Activated naive CD8-positive, alpha-beta T cell treated with anti-CD3 and anti-CD28 coated beads, Interleukin-2, amount 10 ng/mL, durations not matched to agents 7 days and 5 days (primary cell): ENCODE data around the gene CCNY. TPM values are rescaled to one million over a fixed set of nuclear protein-coding genes. Genes with fewer than 3 reads are reported as not detected.

Source experiments
- ATAC-seq: fragments of 150-1000 bp; cut with Tn5 transposase; one replicate; pipeline ENCODE4 v1.10.0; 2021; ENCODE audit warnings: low read depth, moderate library complexity
- POLR2A ChIA-PET: fragments of 350-600 bp; sonication (Branson Sonifier 250); formaldehyde crosslinking; loops from one replicate; lab custom pipeline; 2021; ENCODE audit warnings: antibody characterized with exemption; lab: Charles Lee
- DNase-seq: peaks from one replicate; pipeline ENCODE4 v3.0.0; 2021
- H3K27ac Mint-ChIP-seq: one replicate; pipeline ENCODE4 v1.8.0; 2022; ENCODE audit warnings: mild to moderate bottlenecking, mixed read lengths
- H3K27me3 Mint-ChIP-seq: one replicate; pipeline ENCODE4 v1.8.0; 2022; ENCODE audit warnings: mild to moderate bottlenecking, moderate library complexity, mixed read lengths
- H3K36me3 Mint-ChIP-seq: one replicate; pipeline ENCODE4 v1.8.0; 2021; ENCODE audit warnings: mild to moderate bottlenecking, mixed read lengths
- H3K4me1 Mint-ChIP-seq: one replicate; pipeline ENCODE4 v1.8.0; 2021; ENCODE audit warnings: mixed read lengths
- H3K4me3 Mint-ChIP-seq: one replicate; pipeline ENCODE4 v1.8.0; 2022; ENCODE audit warnings: mild to moderate bottlenecking, moderate library complexity, mixed read lengths
- H3K9me3 Mint-ChIP-seq: one replicate; pipeline ENCODE4 v1.8.0; 2021; ENCODE audit warnings: mixed read lengths
- total RNA-seq, 2 experiments: library from RNA; stranded (reverse); gene quantifications; one replicate each; pipeline ENCODE4 v1.2.3, GENCODE V29; 2021

Gene CCNY
- total RNA-seq, 2 experiments from 2014 or later = 66.6 to 72.2 TPM

DNA sequence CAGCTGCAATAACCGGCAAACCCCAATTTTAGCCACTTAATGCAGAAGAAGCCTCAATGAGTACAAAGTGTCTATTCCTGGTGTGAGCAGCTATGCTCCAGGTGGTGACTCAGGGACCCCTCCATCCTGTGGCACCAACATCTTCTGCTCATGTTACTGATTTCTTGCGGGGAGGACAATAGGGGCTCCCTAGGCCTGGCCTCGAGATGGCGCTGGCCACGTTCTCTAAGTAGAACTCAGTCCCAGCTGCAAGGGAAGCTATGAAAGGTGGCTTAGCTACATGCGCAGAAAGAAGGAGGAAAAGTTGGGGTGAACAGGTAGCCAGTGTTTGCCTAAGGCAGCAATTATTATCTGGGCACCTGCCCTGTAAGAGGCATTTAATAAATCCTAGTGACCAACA, 275.4 kb downstream of the CCNY start:
- H3K27ac Mint-ChIP-seq = no peak overlapping the region
- H3K36me3 Mint-ChIP-seq = no peaks in the 10 kb centered on the region
- H3K9me3 Mint-ChIP-seq = peaks cover 2% of the 10 kb centered on the region
- ATAC-seq (no peak), DNase-seq (no peak)
- H3K4me3 Mint-ChIP-seq = no peak overlapping the region
- H3K4me1 Mint-ChIP-seq = peaks cover 5% of the 10 kb centered on the region
- POLR2A ChIA-PET = interaction anchor here (0.6 kb wide), 1 partner anchor 371 kb away, joined by 5 read pairs; no protein-coding TSS in a partner anchor
- H3K27me3 Mint-ChIP-seq = peaks cover 50% of the 10 kb centered on the region

DNA sequence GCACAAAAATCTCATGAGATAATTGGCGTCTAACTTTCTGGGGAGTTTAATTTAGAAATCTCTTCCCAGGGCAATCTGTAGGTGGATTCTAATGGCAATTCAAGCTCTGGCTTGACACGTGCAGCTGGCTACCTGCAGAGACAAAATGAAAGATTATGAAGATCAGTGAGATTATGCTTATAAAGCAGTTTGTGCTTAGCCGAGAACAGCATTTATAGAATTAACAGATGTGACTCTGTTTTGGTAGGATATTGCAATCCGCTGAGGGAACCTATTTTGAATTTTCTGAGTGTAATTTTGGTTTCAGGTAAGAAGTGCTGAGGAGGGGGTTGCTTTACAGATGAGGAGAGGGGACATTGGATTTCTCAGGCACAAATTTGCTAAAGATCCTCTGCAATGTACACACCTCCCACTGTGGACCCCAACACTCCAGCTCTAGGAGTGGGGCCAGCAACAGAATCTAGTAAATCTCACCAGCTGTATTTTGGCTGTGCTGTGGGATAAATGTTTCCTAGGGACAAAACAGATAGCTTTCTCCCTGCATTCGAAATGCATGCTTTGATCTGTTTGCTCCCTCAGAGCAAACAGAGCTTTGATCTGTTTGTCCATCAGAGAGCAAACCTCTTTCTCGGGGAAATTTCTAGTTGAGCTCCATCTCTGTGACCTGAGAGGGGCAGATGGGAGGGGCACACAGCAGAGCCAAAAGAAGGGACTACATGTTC, 276.2 kb downstream of the CCNY start:
- Mint-ChIP-seq H3K4me3 (no peak overlapping the region), H3K4me1 (peaks cover under 1% of the 10 kb centered on the region), H3K9me3 (peaks cover 2% of the 10 kb centered on the region), H3K36me3 (no peaks in the 10 kb centered on the region), H3K27ac (no peak overlapping the region), H3K27me3 (peaks cover 42% of the 10 kb centered on the region)
- POLR2A ChIA-PET = interaction anchor here (0.6 to 0.7 kb wide), 2 partner anchors 270 to 372 kb away, joined by 3 to 5 read pairs; no protein-coding TSS in a partner anchor
- no peak for DNase-seq
- ATAC-seq = no peak

DNA sequence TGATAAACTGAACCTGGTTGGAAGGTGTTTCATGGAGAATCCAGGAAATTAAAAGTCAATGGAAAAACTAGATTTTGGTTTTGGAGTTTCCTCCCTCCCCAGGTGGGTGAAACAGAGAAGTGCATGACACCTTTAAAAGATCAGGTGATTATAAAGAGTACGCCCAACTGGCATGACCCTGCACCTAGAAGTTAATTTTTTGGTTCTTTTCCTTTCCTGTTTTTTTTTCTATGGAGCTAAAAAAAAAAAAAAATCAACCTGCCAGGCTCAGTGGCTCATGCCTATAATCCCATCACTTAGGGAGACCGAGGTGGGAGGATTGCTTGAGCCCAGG, 276.8 kb downstream of the CCNY start:
- ATAC-seq = no peak
- no peak for DNase-seq
- POLR2A ChIA-PET = interaction anchor here (0.7 kb wide), 1 partner anchor 270 kb away, joined by 3 read pairs; no protein-coding TSS in a partner anchor
- Mint-ChIP-seq H3K27me3 (peaks cover 41% of the 10 kb centered on the region), H3K36me3 (no peaks in the 10 kb centered on the region), H3K4me3 (no peak overlapping the region), H3K9me3 (peaks cover 2% of the 10 kb centered on the region), H3K4me1 (no peaks in the 10 kb centered on the region), H3K27ac (no peak overlapping the region)

DNA sequence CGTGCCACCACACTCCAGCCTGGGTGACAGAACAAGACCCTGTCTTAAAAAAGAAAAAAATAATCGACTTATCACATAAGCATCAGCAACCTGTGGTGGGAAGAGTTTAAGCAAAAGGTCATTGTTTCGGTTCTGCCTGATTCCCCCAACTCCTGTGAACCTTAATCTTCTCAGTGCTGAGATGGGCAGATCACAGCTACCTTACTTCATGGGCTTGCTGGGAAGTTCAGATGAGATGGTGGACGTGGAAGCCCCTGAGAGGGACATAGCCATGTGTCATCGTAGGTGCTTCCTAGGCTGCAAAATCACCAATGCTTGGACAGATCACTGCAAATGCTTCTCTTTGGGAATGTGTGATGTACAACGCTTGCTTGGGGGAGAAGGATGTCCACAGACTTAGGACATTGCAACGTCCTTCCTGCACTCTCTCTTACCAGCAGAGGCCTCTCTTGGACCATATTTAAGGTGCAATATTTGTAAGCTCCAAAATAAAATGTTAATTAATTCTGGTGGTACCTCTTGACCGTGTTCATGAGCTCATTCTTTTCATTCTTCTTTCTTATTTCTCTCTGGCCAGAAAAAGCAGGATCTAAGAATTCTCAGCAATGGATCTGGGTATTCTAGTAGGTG, 277.4 kb downstream of the CCNY start:
- POLR2A ChIA-PET = interaction anchor here (0.7 kb wide), 1 partner anchor 271 kb away, joined by 3 read pairs; no protein-coding TSS in a partner anchor
- H3K27me3 Mint-ChIP-seq = peaks cover 39% of the 10 kb centered on the region

DNA sequence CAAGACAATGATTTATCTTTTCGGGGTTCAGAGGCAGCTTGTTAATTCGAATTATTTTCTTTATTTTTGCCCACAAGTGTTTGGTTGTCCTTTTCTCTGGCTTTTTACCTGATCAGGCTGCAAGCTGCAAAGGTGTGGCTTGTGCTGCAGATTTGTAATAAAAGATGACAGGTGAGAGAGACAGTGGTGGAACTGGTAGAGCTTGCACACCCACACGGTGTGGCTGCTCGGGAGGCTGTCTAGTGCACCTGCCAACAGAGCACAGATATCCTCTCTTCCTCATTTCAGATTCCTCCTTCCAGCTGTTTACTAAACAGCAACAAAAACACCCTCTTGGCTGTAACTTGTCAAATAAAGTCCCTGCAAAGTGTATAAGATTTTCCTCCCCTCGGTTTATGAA, 278.0 kb downstream of the CCNY start:
- no peak for DNase-seq
- Mint-ChIP-seq H3K27me3 (peaks cover 34% of the 10 kb centered on the region), H3K9me3 (peaks cover 2% of the 10 kb centered on the region)

More for the DNA sequence above, 277.4 kb downstream of the CCNY start:
- DNase-seq (no peak), ATAC-seq (no peak)
- H3K27ac Mint-ChIP-seq = no peak overlapping the region
- H3K36me3 Mint-ChIP-seq = no peaks in the 10 kb centered on the region
- H3K4me3 Mint-ChIP-seq = no peak overlapping the region
- peaks cover 2% of the 10 kb centered on the region for H3K9me3 Mint-ChIP-seq
- no peaks in the 10 kb centered on the region for H3K4me1 Mint-ChIP-seq

More for the DNA sequence above, 278.0 kb downstream of the CCNY start:
- no peak for ATAC-seq
- H3K36me3 Mint-ChIP-seq = no peaks in the 10 kb centered on the region
- no peak overlapping the region for H3K27ac Mint-ChIP-seq
- H3K4me3 Mint-ChIP-seq = no peak overlapping the region
- POLR2A ChIA-PET = no interaction called here
- H3K4me1 Mint-ChIP-seq = no peaks in the 10 kb centered on the region

Other genes with a start within 250 kb of the CCNY start
- 10 to 100 TPM; 35.4 to 37.1 TPM for gene CUL2, start 246.2 kb upstream of the CCNY start, total RNA-seq
- 10 to 100 TPM; 78.6 to 86.5 TPM for gene CREM, start 209.7 kb upstream of the CCNY start, total RNA-seq